Stimulated activated naive CD8-positive, alpha-beta T cell treated with anti-CD3 and anti-CD28 coated beads, Interleukin-15, Interleukin-2, amounts not matched to agents 100 ng/mL and 50 ng/mL, for 24 hours (primary cell): ENCODE results near the gene RXRG.

Experiments
- H3K27ac Mint-ChIP-seq: one replicate; pipeline ENCODE4 v1.8.0; 2021; ENCODE audit warnings: mild to moderate bottlenecking, mixed read lengths
- H3K27me3 Mint-ChIP-seq: one replicate; pipeline ENCODE4 v1.8.0; 2021; ENCODE audit warnings: mixed read lengths
- H3K36me3 Mint-ChIP-seq: one replicate; pipeline ENCODE4 v1.8.0; 2021; ENCODE audit warnings: low read depth, mixed read lengths
- H3K4me1 Mint-ChIP-seq: one replicate; pipeline ENCODE4 v1.8.0; 2021; ENCODE audit warnings: low read depth, mixed read lengths
- H3K4me3 Mint-ChIP-seq: one replicate; pipeline ENCODE4 v1.8.0; 2021; ENCODE audit warnings: mild to moderate bottlenecking, mixed read lengths
- H3K9me3 Mint-ChIP-seq: one replicate; pipeline ENCODE4 v1.8.0; 2021; ENCODE audit warnings: mixed read lengths

The RXRG gene

GRCh38 chr1:165435801-165436200 is 9.1 kb downstream of the RXRG start:
- no peak overlapping the region for H3K4me3 Mint-ChIP-seq
- peaks cover 27% of the 10 kb centered on the region for H3K27me3 Mint-ChIP-seq
- no peaks in the 10 kb centered on the region for H3K4me1 Mint-ChIP-seq
- H3K9me3 Mint-ChIP-seq: no peaks in the 10 kb centered on the region
- no peaks in the 10 kb centered on the region for H3K36me3 Mint-ChIP-seq
- no peak overlapping the region for H3K27ac Mint-ChIP-seq

GRCh38 chr1:165434281-165434680 is 10.6 kb downstream of the RXRG start:
- no peaks in the 10 kb centered on the region for H3K4me1 Mint-ChIP-seq
- no peak overlapping the region for H3K4me3 Mint-ChIP-seq
- no peak overlapping the region for H3K27ac Mint-ChIP-seq

GRCh38 chr1:165431079-165431478 is 13.8 kb downstream of the RXRG start:
- Mint-ChIP-seq H3K9me3 (no peaks in the 10 kb centered on the region), H3K36me3 (no peaks in the 10 kb centered on the region), H3K4me1 (no peaks in the 10 kb centered on the region), H3K4me3 (no peak overlapping the region), H3K27me3 (peaks cover 4% of the 10 kb centered on the region), H3K27ac (no peak overlapping the region)

More at GRCh38 chr1:165434281-165434680, 10.6 kb downstream of the RXRG start:
- Mint-ChIP-seq H3K36me3 (no peaks in the 10 kb centered on the region), H3K9me3 (no peaks in the 10 kb centered on the region), H3K27me3 (peaks cover 18% of the 10 kb centered on the region)

GRCh38 chr1:165426745-165427144 is 18.2 kb downstream of the RXRG start:
- no peaks in the 10 kb centered on the region for H3K9me3 Mint-ChIP-seq

DNA sequence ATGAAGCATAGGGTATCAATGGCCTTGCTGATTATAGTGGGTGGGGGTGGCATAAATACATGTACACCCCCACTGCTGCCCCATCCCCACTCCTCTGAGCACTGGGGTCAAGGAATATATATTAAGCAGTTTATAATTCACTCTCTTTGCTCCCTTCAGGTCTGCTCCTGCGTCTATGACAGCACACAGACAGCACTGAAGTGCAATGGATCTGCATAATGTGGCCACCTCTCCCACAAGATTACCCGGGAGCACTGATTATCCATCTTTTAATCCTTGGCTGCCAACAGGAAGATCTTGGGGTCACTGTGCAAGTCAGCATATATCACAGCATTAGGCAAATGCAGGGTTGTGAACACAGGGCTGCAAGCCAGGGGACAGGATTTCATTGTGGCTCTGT is 19.3 kb downstream of the RXRG start:
- Mint-ChIP-seq H3K27me3 (no peaks in the 10 kb centered on the region), H3K9me3 (no peaks in the 10 kb centered on the region), H3K4me3 (no peak overlapping the region), H3K27ac (no peak overlapping the region), H3K36me3 (no peaks in the 10 kb centered on the region), H3K4me1 (peaks cover 21% of the 10 kb centered on the region)

More at GRCh38 chr1:165426745-165427144, 18.2 kb downstream of the RXRG start:
- H3K36me3 Mint-ChIP-seq: no peaks in the 10 kb centered on the region
- peaks cover 21% of the 10 kb centered on the region for H3K4me1 Mint-ChIP-seq
- H3K4me3 Mint-ChIP-seq: no peak overlapping the region
- no peak overlapping the region for H3K27ac Mint-ChIP-seq
- no peaks in the 10 kb centered on the region for H3K27me3 Mint-ChIP-seq

DNA sequence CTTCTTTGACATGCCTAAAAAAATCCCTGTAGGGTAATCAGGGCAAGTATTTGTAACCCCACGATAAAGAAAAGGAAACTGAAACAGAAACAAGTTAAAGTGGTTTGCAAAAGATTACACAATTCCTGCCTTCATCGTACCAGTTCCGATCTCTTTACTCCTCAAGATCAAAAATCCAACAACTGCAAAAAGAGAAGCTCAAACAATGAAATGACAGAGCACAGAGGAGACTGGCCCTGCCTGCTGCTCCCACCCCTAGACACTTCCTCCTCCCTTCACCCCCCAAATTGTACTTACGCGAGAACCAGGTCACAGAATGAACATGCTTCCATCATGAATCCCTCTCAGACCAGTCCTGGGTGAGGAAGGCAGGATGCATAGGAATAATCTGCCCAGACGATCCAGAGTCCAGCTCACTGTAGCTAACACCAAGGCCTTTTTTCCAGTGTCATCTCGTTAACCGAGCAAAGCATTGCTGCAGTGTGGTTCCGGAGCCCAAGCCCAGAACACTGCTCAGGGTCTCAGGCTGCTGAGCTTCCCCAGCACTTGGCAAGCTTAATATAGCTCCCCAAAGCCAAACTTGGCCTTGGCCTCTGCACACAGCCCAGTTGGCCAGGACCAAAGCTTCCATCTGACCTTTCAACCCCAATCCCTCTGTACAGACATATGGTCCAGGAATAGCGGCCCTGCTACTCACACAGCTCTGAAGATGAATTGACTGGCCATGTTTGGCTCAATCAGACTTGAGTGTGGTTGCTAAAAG is 20.3 kb downstream of the RXRG start:
- Mint-ChIP-seq H3K27me3 (no peaks in the 10 kb centered on the region), H3K9me3 (no peaks in the 10 kb centered on the region), H3K4me3 (peak overlapping the region; percentile 77), H3K27ac (peak overlapping the region; percentile 42), H3K4me1 (peaks cover 21% of the 10 kb centered on the region), H3K36me3 (no peaks in the 10 kb centered on the region)

- no peak overlapping the region for H3K27ac Mint-ChIP-seq
- no peaks in the 10 kb centered on the region for H3K9me3 Mint-ChIP-seq
- H3K36me3 Mint-ChIP-seq: no peaks in the 10 kb centered on the region
- peaks cover 21% of the 10 kb centered on the region for H3K4me1 Mint-ChIP-seq
- no peaks in the 10 kb centered on the region for H3K27me3 Mint-ChIP-seq
- no peak overlapping the region for H3K4me3 Mint-ChIP-seq
These were observed 21.8 kb downstream of the RXRG start for GRCh38 chr1:165423136-165423535.

- no peaks in the 10 kb centered on the region for H3K36me3 Mint-ChIP-seq
- H3K9me3 Mint-ChIP-seq: no peaks in the 10 kb centered on the region
- no peak overlapping the region for H3K27ac Mint-ChIP-seq
- H3K27me3 Mint-ChIP-seq: peaks cover 14% of the 10 kb centered on the region
- no peak overlapping the region for H3K4me3 Mint-ChIP-seq
- H3K4me1 Mint-ChIP-seq: peaks cover 21% of the 10 kb centered on the region
These were observed 24.3 kb downstream of the RXRG start for GRCh38 chr1:165420655-165421054.

- peaks cover 13% of the 10 kb centered on the region for H3K4me1 Mint-ChIP-seq
- H3K4me3 Mint-ChIP-seq: no peak overlapping the region
- H3K9me3 Mint-ChIP-seq: no peaks in the 10 kb centered on the region
- H3K27ac Mint-ChIP-seq: no peak overlapping the region
- no peaks in the 10 kb centered on the region for H3K36me3 Mint-ChIP-seq
- H3K27me3 Mint-ChIP-seq: peaks cover 22% of the 10 kb centered on the region
These were observed 25.1 kb downstream of the RXRG start for GRCh38 chr1:165419839-165420238.

GRCh38 chr1:165418195-165418594 is 26.7 kb downstream of the RXRG start:
- Mint-ChIP-seq H3K9me3 (no peaks in the 10 kb centered on the region), H3K36me3 (no peaks in the 10 kb centered on the region), H3K27me3 (peaks cover 30% of the 10 kb centered on the region), H3K4me1 (no peaks in the 10 kb centered on the region), H3K4me3 (no peak overlapping the region), H3K27ac (no peak overlapping the region)

DNA sequence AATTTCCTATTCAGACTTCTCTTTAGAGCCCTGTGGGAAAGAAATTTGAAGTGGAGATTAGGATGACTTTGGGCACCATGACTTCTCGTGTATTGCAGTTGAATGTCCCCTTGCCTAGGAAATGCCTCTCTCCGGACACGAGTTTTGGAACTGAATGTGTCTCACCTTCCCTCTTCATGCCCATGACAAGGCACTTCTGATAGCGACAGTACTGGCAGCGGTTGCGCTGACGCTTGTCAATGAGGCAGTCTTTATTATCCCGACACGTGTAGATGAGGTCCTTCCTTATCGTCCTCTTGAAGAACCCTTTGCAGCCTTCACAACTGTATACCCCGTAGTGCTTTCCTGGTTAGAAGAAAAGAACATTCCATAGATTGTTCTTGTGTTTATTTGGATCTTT is 28.1 kb downstream of the RXRG start:
- Mint-ChIP-seq H3K4me1 (no peaks in the 10 kb centered on the region), H3K27me3 (peaks cover 33% of the 10 kb centered on the region), H3K36me3 (no peaks in the 10 kb centered on the region), H3K27ac (no peak overlapping the region), H3K9me3 (no peaks in the 10 kb centered on the region), H3K4me3 (no peak overlapping the region)

DNA sequence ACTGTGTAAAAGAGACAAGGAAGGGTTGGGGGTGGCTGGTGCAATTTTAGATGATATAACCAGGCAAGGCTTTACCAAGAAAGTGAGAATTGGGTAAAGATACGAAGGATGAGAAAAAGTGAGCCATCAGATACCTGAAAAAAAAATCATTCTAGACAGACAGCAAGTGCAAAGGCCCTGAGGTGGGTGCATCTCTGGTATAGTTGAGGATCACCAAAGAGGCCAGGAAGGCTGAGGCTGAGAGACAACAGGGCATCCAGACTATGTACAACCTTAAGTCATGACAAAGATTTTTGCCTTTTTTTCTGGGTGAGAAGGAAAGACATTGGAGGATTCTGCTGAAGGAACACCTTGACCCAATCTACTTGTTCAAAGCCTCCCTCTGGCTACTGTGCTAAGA is 29.9 kb downstream of the RXRG start:
- peaks cover 33% of the 10 kb centered on the region for H3K27me3 Mint-ChIP-seq
- H3K4me3 Mint-ChIP-seq: no peak overlapping the region
- no peaks in the 10 kb centered on the region for H3K9me3 Mint-ChIP-seq
- no peak overlapping the region for H3K27ac Mint-ChIP-seq
- H3K36me3 Mint-ChIP-seq: no peaks in the 10 kb centered on the region
- H3K4me1 Mint-ChIP-seq: no peaks in the 10 kb centered on the region

DNA sequence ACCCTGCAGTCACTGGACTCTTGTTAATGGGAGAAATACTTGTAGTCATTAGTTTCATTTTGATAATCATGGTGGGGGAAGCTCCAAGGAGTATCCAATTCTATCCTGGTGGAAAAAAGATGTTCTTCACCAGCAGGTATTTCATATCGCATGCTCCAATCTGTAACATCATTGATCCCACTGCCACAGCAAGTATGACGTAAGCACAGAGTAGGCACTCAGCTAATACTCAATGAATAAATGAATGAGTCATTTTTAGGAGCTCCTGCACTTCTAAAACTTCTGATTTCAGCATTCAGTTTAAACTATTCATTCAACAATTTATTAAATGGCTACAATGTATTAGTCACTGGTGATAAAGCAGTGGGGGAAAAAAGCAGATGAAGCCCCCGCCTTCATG is 30.3 kb downstream of the RXRG start:
- no peaks in the 10 kb centered on the region for H3K4me1 Mint-ChIP-seq
- no peak overlapping the region for H3K27ac Mint-ChIP-seq

GRCh38 chr1:165411396-165411795 is 33.5 kb downstream of the RXRG start:
- Mint-ChIP-seq H3K27ac (no peak overlapping the region), H3K4me3 (no peak overlapping the region), H3K27me3 (peaks cover 54% of the 10 kb centered on the region), H3K36me3 (no peaks in the 10 kb centered on the region), H3K4me1 (no peaks in the 10 kb centered on the region), H3K9me3 (no peaks in the 10 kb centered on the region)

More for the DNA sequence above, 30.3 kb downstream of the RXRG start:
- H3K27me3 Mint-ChIP-seq: peaks cover 38% of the 10 kb centered on the region
- H3K36me3 Mint-ChIP-seq: no peaks in the 10 kb centered on the region
- H3K4me3 Mint-ChIP-seq: no peak overlapping the region
- H3K9me3 Mint-ChIP-seq: no peaks in the 10 kb centered on the region

GRCh38 chr1:165409657-165410358 is 35.1 kb downstream of the RXRG start:
- no peak overlapping the region for H3K4me3 Mint-ChIP-seq
- H3K27me3 Mint-ChIP-seq: peaks cover 40% of the 10 kb centered on the region
- no peak overlapping the region for H3K27ac Mint-ChIP-seq
- no peaks in the 10 kb centered on the region for H3K36me3 Mint-ChIP-seq
- no peaks in the 10 kb centered on the region for H3K4me1 Mint-ChIP-seq
- H3K9me3 Mint-ChIP-seq: no peaks in the 10 kb centered on the region
